OCI-LY1 (cell line): ENCODE measurements around the gene PSG6.
"Not testable (repeated sequence)": the region's sequence is repeated elsewhere in the genome, so short reads cannot be mapped to it uniquely, and the experiment has no call there.

Experiments used
- H2AFZ ChIP-seq: fragments of 200-600 bp; sonication (generic), shearing (Covaris generic); 2 replicates; pipeline ENCODE4 v1.6.0; 2014; ENCODE audit warnings: antibody characterized with exemption, mild to moderate bottlenecking, low read length
- H3F3A ChIP-seq: fragments of 200-600 bp; sonication (generic), shearing (Covaris generic); 2 replicates; pipeline ENCODE4 v1.6.0; 2014; ENCODE audit warnings: mild to moderate bottlenecking, antibody characterized with exemption, low read length, moderate library complexity; ENCODE audit not compliant: insufficient read depth
- H3K27ac ChIP-seq: fragments of 200-600 bp; sonication (generic); 2 replicates; pipeline ENCODE4 v1.5.1; 2014; ENCODE audit warnings: low read length, mixed run types, mild to moderate bottlenecking, low read depth; ENCODE audit not compliant: poor library complexity, severe bottlenecking
- H3K27me3 ChIP-seq: fragments of 200-600 bp; sonication (generic); 2 replicates; pipeline ENCODE4 v1.6.0; 2014; ENCODE audit warnings: antibody characterized with exemption, mild to moderate bottlenecking, low read length, moderate library complexity; ENCODE audit not compliant: insufficient read depth
- H3K36me3 ChIP-seq: fragments of 200-600 bp; sonication (generic); 2 replicates; pipeline ENCODE4 v1.6.1; 2014; ENCODE audit warnings: mild to moderate bottlenecking, antibody characterized with exemption, low read length, moderate library complexity, mixed read lengths; ENCODE audit not compliant: insufficient read depth
- H3K4me1 ChIP-seq: fragments of 200-600 bp; sonication (generic); 2 replicates; pipeline ENCODE4 v1.5.1; 2014; ENCODE audit warnings: mild to moderate bottlenecking, low read length, moderate library complexity; ENCODE audit not compliant: insufficient read depth, severe bottlenecking
- H3K4me2 ChIP-seq: fragments of 200-600 bp; sonication (generic), shearing (Covaris generic); 2 replicates; pipeline ENCODE4 v1.6.1; 2014; ENCODE audit warnings: low read length
- H3K4me3 ChIP-seq: fragments of 200-600 bp; sonication (generic); 2 replicates; pipeline ENCODE4 v1.5.1; 2014; ENCODE audit warnings: low read length, low read depth, mild to moderate bottlenecking, mixed read lengths; ENCODE audit not compliant: poor library complexity, severe bottlenecking
- H3K79me2 ChIP-seq: fragments of 200-600 bp; shearing (Covaris generic); 2 replicates; pipeline ENCODE4 v1.6.1; 2016; ENCODE audit warnings: mixed run types, low read length, mixed read lengths; ENCODE audit not compliant: insufficient read depth
- H3K9ac ChIP-seq: fragments of 200-600 bp; sonication (generic), shearing (Covaris generic); 2 replicates; pipeline ENCODE4 v1.6.1; 2014; ENCODE audit warnings: mild to moderate bottlenecking, low read length, mixed read lengths
- H3K9me2 ChIP-seq: fragments of 200-600 bp; sonication (generic), shearing (Covaris generic); 2 replicates; pipeline ENCODE4 v1.6.1; 2014; ENCODE audit warnings: low read depth, mild to moderate bottlenecking, low read length, mixed read lengths
- H3K9me3 ChIP-seq: fragments of 200-600 bp; shearing (Covaris generic); 2 replicates; pipeline ENCODE4 v1.6.1; 2014; ENCODE audit warnings: low read length, mixed read lengths
- H4K20me1 ChIP-seq: fragments of 200-600 bp; sonication (generic), shearing (Covaris generic); 2 replicates; pipeline ENCODE4 v1.6.0; 2016; ENCODE audit warnings: mild to moderate bottlenecking, low read length; ENCODE audit not compliant: insufficient read depth
- CTCF ChIP-seq: fragments of 200-600 bp; sonication (generic), shearing (Covaris generic); IDR thresholded peaks from 2 replicates; pipeline ENCODE4 v1.5.1; 2017; ENCODE audit warnings: mild to moderate bottlenecking, antibody characterized with exemption, low read length, moderate library complexity, mixed read lengths
- EZH2 ChIP-seq: fragments of 200-600 bp; sonication (generic), shearing (Covaris generic); IDR thresholded peaks from 2 replicates; pipeline ENCODE4 v1.8.0; 2017; ENCODE audit warnings: borderline replicate concordance, mixed run types, mild to moderate bottlenecking, antibody characterized with exemption, low read length, moderate library complexity, mixed read lengths

Gene PSG6

DNA sequence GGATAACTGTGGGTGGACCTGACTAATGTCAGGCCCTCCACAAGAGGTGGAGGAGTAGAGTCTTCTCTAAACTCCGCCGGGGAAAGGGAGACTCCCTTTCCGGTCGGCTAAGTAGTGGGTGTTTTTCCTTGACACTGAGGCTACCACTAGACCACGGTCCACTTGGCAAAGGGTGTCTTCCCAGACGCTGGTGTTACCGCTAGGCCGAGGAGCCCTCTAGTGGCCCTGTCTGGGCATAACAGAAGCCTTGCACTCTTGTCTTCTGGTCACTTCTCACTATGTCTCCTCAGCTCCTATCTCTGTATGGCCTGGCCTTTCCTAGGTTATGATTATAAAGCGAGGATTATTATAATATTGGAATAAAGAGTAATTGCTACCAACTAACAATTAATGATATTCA, 5.4 kb upstream of the PSG6 start:
- H2AFZ ChIP-seq, H3K79me2 ChIP-seq, H3K4me3 ChIP-seq, H3K36me3 ChIP-seq, H3K27ac ChIP-seq, H3F3A ChIP-seq, H3K4me1 ChIP-seq, H3K9me2 ChIP-seq, H4K20me1 ChIP-seq, H3K4me2 ChIP-seq, H3K27me3 ChIP-seq, H3K9ac ChIP-seq, H3K9me3 ChIP-seq: not testable (repeated sequence)
- peak; percentile 59 for TF ChIP-seq CTCF

GRCh38 chr19:42920971-42921370, 3.3 kb upstream of the PSG6 start:
- H3K9ac ChIP-seq, H3K27me3 ChIP-seq, H2AFZ ChIP-seq, H3K9me3 ChIP-seq, H3K9me2 ChIP-seq, H3K27ac ChIP-seq, H3F3A ChIP-seq, H3K4me2 ChIP-seq, H3K4me3 ChIP-seq, H4K20me1 ChIP-seq, H3K4me1 ChIP-seq, H3K79me2 ChIP-seq, H3K36me3 ChIP-seq: not testable (repeated sequence)

- Histone ChIP-seq H3K27ac (no peak overlapping the region), H3K9ac (no peak overlapping the region), H4K20me1 (no peaks in the 10 kb centered on the region), H3K4me2 (no peak overlapping the region), H3K9me2 (no peaks in the 10 kb centered on the region), H3K36me3 (no peaks in the 10 kb centered on the region), H2AFZ (no peak overlapping the region), H3K4me1 (no peaks in the 10 kb centered on the region), H3K4me3 (no peak overlapping the region), H3K9me3 (no peaks in the 10 kb centered on the region), H3K27me3 (no peaks in the 10 kb centered on the region), H3K79me2 (no peaks in the 10 kb centered on the region), H3F3A (no peaks in the 10 kb centered on the region)
- TF ChIP-seq EZH2, result no peak
- TF ChIP-seq CTCF, result no peak
Observed at GRCh38 chr19:42919757-42920079, 2.0 kb upstream of the PSG6 start.

- H3K4me2 ChIP-seq, H3K4me1 ChIP-seq, H3K36me3 ChIP-seq, H3K27ac ChIP-seq, H3K79me2 ChIP-seq, H4K20me1 ChIP-seq, H3K9me2 ChIP-seq, H3K27me3 ChIP-seq, H2AFZ ChIP-seq, H3K9ac ChIP-seq, H3K4me3 ChIP-seq, H3F3A ChIP-seq, H3K9me3 ChIP-seq: not testable (repeated sequence)
- TF ChIP-seq CTCF, result peak; percentile 37; the same call in 1 of the 2 replicates
Observed at GRCh38 chr19:42919070-42919756, 1.5 kb upstream of the PSG6 start.

DNA sequence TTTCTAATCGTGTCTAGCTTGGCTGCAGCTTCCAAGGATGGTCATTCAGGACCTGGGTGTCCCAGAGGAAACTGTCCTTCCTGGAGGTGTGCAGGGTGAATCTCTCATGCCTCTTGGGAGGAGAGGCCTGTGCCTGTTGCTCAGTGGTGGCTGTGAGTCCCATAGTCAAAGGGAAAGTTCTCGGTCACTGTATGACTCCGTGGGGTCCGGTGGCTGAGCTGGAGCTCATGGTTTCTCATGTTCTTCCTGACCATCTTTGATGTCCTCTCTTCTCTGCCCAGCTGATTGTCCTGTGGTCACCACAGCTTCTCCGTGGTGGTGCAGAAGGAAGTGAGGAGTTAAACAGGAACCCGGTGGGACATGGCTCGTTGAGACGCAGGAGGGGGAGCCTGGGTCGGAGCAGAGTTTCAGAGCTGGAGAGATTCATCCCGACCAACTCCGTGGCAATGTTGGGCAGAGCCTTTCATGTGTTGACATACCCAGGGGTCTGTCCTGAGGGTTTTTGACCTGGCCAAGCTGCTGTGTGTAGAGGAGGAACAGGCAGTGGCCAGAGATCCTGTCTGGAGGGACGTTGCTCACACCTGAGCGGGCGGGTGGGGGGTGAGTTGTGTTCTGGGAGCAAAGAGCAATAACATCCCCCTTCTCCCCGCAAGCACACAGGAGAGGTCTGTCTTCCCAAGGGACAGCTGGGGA, 829 bp upstream of the PSG6 start:
- not testable (repeated sequence) for H2AFZ ChIP-seq, H3K4me1 ChIP-seq, H3K36me3 ChIP-seq, H3K9me3 ChIP-seq, H3K79me2 ChIP-seq, H3K9ac ChIP-seq, H3K9me2 ChIP-seq, H3K27me3 ChIP-seq, H3F3A ChIP-seq, H3K4me2 ChIP-seq, H4K20me1 ChIP-seq, H3K4me3 ChIP-seq, H3K27ac ChIP-seq
